GM19397 (cell line): Measurements from ENCODE around the gene PDE4D.

Experiments used
- ATAC-seq: cut with Tn5 transposase; IDR thresholded peaks from one replicate; pipeline ENCODE4 v1.9.1; 2021; ENCODE audit warnings: mild to moderate bottlenecking, moderate library complexity; ENCODE audit not compliant: unreplicated experiment

The PDE4D gene

GRCh38 chr5:59746241-59746765 lies 147.2 kb downstream of the PDE4D start:
- no peak for ATAC-seq

DNA sequence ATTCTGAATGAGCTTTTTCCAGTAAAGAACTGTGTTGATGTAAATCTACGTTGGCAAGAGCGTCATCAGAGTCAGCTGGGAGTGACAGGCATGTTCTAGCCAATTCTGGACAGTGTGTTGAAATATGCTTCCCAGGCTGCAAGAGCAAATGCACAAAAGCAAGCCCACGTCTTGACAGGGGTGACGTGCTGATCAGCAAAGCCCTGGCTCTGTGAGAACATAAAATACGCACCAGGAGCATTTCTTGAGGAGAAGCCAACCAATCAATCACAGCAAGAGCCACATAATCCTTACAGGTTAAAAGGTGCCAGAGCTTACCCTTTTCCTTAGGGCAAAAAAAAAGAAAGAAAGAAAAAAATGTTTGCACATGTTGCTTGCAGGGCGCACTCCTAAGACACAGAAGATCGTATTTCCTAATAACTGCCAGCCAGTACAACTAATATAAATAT lies 148.1 kb downstream of the PDE4D start:
- no peak for ATAC-seq

DNA sequence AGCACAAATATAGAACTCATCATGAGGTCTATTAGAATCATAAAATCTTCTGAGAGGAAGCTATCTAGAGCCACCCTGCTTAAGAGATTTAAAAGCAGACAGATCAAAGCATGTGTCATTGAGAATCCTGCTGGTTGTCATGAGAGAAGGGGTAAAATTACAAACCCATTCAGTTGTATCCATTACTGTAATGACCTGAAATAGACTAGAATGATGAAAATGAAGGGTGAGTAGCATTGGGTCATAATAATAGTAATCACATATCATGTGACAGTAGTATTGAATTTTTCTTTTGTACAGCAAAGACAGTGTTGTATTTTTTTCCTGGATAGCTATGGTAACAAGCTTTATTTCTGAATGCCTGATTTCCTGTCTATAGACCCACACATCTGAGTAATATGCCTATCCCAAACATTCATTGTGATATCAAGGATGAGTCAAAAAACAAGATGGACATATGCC lies 149.0 kb downstream of the PDE4D start:
- ATAC-seq: no peak

GRCh38 chr5:59741599-59741998 lies 151.9 kb downstream of the PDE4D start:
- no peak for ATAC-seq

DNA sequence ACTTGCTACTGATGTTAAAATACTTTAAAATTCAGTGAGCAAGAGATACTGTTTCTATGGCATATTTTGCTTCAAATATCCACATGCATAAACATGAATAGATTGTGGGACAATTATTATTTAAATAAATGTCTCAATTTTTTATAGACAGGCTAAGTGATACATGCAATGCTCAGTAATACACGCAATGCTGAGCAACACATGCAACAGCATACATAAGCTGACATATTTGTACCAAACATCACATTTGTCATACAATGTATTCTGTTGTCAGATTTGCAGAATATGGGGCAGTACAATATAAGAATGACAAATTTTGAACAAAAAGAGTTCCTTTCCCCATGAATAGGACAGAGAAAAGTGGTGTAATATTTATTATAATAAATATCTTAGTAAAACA lies 155.5 kb downstream of the PDE4D start:
- ATAC-seq: no peak

DNA sequence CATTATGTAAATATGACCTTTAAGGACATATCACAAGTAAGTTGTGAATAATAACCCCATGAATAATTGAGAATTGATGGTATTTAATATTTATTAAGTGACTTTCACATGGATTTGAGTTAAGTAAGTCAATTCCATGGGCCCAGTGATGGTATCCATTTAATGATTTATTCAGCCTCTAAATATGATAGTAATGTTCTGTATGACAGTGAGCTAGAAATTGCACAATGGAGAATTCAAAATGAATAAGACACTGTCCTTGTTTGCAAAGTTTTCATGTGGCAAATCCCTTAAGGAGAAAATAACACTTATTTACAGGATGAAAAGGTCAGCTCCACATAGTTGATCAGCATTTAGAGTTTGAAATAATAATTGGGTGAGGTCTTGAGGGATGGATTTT lies 160.7 kb downstream of the PDE4D start:
- no peak for ATAC-seq

DNA sequence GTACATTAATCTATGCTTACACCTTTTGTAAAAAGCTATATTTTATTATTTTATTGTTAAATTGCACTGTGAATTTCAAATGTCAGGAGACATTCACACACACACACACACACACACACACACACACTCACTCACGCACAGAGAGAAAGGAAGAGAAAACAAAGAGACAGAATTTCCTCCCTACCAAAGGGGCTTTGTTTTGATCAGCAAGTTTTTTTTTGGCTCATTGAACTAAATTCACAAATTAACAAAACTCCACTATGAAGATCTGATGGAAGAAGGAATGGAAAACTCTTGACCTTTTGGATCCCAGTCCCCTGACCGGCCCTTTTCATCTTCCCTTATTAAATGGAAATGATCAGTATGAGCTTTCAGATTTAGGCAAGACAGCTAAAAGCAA lies 161.2 kb downstream of the PDE4D start:
- ATAC-seq: no peak

- ATAC-seq: no peak
These were observed 161.7 kb downstream of the PDE4D start for GRCh38 chr5:59731809-59732208.

- no peak for ATAC-seq
These were observed 163.7 kb downstream of the PDE4D start for GRCh38 chr5:59729820-59730219.

DNA sequence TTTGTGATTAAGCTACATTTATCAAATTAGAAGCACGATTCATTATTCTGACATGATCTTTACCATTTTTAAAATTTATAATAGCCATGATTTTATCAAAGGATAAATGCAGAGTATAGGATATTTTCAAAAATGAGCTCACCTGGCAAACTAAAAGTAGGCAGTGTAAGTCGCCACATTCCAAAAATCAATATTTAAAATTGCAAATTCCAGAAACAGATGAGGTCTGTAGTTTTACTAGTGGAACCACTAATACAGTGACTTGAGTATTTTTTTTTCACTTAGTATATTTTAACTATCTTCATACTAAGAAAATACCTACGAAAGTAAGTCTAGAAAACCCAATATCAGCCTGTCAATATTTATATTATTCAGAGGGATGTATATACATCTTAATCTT lies 164.2 kb downstream of the PDE4D start:
- ATAC-seq: no peak

GRCh38 chr5:59728356-59728755 lies 165.2 kb downstream of the PDE4D start:
- ATAC-seq: no peak

DNA sequence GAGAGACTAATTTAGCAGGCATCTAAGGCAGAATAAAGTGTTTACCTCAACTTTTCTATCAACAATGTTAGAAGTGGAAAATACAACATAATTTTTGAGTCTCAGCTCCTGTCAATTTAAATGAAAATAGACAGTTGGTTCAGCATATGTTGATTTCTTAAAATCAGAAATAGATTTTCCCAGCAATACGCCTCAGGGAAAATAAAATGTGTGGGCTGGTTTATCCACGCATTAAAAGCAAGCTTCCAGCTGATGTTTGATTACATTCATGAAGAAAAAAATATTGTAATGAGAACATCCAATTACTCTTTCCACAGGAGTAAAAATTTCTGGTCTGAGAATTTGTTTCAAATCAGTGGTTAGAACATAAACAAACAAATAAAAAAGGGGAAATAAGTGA lies 166.3 kb downstream of the PDE4D start:
- no peak for ATAC-seq

DNA sequence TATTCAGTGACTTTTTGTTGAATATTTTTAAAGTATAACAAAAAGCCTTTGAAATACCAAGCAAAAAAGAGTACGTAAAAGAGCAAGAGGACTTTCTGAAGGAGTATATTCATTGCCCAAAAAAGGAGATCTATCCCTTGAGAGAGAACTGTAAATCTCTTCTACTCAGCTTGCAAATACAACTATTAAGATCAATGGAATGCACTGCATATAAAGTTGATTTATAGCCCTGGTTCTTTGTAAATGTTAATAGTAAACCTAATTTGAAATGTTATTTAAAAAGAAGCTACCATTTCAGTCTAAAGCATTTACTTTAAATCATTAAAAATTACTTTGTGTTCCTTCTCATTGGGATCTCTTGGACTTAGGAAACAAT lies 168.1 kb downstream of the PDE4D start:
- no peak for ATAC-seq

- peak; percentile 82 for ATAC-seq
These were observed 168.8 kb downstream of the PDE4D start for GRCh38 chr5:59724482-59725391.

DNA sequence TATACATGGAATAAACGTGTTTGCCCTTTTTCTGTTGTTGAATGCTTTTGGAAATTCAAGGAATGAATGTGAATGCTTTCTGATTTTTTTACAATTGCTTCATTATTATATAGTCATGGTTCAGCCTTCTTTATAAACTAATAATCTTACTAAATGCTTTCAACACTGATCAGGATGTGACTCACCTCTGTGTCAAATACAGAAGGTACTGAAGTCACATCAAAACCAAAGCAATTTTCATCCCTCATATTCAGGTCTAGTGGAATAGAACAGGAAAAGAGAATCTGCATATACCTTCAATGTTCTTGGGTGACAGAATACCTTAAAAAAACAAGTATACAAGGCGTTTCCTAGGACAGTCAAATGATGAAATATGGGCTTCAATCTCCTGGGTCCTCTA lies 170.7 kb downstream of the PDE4D start:
- no peak for ATAC-seq

GRCh38 chr5:59721741-59722140 lies 171.8 kb downstream of the PDE4D start:
- ATAC-seq: no peak

- ATAC-seq: no peak
These were observed 173.5 kb downstream of the PDE4D start for GRCh38 chr5:59720063-59720462.

DNA sequence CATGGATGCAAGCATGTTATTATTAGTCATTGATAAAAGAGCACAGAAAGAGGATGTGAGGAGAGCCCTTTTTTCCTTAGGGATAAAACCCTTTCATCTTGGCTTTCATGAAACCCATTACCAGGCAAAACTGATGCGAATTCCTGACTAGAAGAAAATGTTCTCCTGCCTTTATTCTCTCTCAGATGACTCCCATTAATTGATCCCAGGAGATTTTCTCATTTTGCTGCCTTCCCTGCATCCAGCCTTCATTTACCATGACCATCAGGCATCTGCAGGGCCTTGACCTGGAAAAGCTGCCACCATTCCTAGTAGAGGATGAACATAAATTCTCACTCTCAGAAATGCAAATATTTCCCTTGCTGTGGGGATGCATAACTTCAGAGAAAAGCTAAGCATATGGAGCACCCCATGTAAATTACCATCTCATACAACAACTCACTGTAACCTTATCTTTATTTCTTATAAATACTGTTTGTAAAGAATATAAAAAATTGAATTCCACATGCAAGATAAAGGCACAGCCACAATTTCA lies 176.5 kb downstream of the PDE4D start:
- ATAC-seq: no peak

GRCh38 chr5:59716029-59716428 lies 177.5 kb downstream of the PDE4D start:
- no peak for ATAC-seq

- ATAC-seq: no peak
These were observed 178.3 kb downstream of the PDE4D start for GRCh38 chr5:59715228-59715627.

- no peak for ATAC-seq
These were observed 180.1 kb downstream of the PDE4D start for GRCh38 chr5:59713498-59713844.

- ATAC-seq: no peak
These were observed 180.6 kb downstream of the PDE4D start for GRCh38 chr5:59712836-59713497.
